Measurements from ENCODE around the gene SLFN12L. TPM values are rescaled to one million over a fixed set of nuclear protein-coding genes. Genes with fewer than 3 reads are reported as not detected.
A peak's percentile ranks its signal among the peaks of the same experiment; 100 is the strongest.

SLFN12L gene
- total RNA-seq, 2 donors from 2014 or later: 1.3 to 2.0 TPM

DNA sequence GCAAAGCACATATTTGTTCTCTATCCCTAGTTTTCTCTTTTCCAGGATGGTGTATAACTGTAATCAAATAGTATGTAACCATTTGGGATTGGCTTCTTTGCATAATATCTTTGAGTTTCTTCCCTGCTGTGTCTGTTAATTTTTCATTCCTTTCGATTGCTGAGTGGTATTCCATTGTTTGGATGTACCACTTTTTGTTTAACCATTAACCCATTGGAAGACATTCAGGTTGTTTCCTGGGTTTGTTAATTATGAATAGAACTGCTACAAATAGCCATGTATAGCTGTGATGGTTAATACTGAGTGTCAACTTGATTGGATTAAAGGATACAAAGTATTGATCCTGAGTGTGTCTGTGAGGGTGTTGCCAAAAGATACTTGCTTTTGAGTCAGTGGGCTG is 84.3 kb downstream of the SLFN12L start:
- ATAC-seq: no peak
- no peak for DNase-seq
- intact Hi-C loops (cut with DNase I, micrococcal nuclease): no loop called here

DNA sequence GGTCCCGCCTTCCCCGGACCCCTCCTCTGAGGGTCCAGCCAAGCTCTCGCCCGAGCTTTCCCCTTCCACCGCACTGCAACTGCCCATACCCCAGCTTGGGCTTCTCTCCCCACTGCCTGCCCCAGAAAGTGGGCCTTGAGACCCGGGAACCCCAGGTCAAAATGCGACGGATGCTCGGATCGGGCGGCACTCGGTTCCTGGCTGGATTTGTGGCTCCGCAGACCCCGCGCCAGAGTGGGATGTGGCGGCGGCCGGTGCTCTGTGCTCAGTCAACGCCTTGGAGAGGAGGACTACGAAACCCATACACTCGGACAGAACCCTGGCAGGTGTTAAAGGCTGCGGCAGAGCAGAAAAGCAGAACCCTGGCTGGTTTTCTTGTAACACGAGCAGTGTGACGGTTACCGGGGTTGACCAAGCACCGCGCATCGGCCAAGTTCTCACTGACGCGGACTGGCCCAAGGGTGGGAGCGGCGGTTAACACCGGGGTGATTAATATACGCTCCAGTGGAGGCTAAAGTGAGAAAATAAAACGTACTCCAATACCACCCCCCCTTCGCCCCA is 88.0 kb downstream of the SLFN12L start:
- DNase-seq (peak; percentile 30 to 41), ATAC-seq (no peak)
- intact Hi-C loops (cut with DNase I, micrococcal nuclease): no loop called here

DNA sequence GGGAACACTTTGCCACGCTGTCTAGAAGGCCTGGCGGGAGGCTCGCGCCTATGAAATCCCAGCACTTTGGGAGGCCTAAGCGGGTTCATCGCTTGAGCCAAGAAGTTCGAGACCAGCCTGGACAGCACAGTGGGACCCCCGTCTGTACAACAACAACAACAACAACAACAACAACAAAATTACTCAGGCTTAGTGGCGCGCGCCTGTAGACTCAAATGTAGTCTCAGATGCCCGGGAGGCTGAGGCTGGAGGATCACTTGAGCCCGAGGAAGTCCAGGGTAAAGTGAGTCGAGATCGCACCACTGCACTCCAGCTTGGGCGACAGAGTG is 88.6 kb downstream of the SLFN12L start:
- no peak for ATAC-seq
- intact Hi-C loops (cut with DNase I, micrococcal nuclease): no loop called here
- no peak for DNase-seq

DNA sequence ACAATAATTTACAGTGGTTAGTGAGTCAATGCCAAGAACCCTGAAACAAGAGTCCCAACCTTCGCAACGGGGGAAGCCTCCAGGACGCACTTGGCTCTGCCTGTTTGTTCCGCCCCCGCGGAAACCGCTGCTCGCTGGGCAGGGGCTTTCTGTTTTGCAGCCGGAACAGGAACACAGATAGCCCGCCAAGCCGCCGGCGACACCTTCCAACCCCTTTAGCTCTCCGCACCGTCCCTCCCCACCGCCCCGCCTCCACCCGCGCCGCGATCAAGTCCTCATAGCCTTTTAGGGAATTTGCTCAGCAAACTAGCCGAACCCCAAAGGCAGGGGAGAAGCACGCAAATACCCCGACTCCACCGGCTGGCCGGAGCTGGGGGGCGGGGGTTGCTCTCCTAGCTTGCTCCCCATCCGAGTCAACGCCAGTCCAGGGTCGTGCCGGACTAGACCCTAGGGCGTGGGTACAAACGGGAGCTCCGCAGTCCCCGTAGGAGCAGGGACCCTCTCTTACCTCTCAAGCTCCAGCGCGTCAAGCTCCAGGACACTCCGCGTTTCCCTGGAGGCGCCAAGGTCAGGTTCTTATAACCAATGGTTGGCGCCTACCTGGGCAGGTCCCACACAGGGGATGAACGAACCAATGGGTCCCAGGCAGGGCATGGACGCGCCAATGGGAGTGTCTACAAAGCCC is 89.1 kb downstream of the SLFN12L start, which contains the start of gene SLFN13:
Gene SLFN13, minus strand, starts transcription at position 553 of the 685 bp plus-strand sequence. CDS start 3,086 bp downstream, outside the sequence.
- ATAC-seq (peak; percentile 97), DNase-seq (peak; percentile 83 to 91)
- intact Hi-C loops (cut with DNase I, micrococcal nuclease): no loop called here

DNA sequence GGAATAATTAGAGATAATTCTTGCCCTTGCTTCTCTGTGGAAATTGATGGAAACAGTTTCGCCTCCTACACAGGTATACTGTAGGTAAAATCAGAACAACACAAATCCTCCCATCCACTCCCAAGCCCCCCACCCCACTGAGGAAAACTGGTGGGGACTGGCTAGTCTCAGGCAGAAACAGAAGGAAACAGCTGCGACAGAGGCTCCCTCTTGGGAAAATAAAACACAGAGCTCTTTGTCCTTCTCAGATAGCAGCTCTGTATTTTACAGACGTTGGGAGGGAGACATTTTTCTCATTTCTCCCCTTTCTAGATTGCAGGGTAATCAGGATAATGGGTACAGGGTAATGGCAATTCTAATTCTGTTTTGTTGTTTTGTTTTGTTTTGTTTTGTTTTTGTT is 90.0 kb downstream of the SLFN12L start:
- intact Hi-C loops (cut with DNase I, micrococcal nuclease): no loop called here
- ATAC-seq (no peak), DNase-seq (no peak)

DNA sequence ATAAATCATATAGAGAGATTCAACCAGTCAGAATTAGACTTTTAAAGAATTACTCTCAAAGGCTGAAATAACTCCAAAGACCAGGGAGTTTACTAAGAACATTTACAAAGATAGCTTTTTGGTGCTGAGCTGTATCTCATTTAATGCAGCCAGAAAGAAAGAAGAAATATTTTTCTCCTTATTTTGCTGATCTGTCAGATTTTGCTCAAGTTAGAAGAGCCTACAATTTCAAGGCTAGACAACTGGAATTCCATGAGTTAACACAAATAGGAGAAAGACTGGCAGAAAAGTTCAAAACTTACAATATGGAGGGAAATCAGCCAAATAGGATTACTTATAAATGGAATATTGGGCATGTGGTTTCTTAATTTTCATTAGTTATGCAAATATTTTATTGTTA is 99.0 kb downstream of the SLFN12L start:
- no peak for ATAC-seq
- intact Hi-C loops (cut with DNase I, micrococcal nuclease): no loop called here
- no peak for DNase-seq

DNA sequence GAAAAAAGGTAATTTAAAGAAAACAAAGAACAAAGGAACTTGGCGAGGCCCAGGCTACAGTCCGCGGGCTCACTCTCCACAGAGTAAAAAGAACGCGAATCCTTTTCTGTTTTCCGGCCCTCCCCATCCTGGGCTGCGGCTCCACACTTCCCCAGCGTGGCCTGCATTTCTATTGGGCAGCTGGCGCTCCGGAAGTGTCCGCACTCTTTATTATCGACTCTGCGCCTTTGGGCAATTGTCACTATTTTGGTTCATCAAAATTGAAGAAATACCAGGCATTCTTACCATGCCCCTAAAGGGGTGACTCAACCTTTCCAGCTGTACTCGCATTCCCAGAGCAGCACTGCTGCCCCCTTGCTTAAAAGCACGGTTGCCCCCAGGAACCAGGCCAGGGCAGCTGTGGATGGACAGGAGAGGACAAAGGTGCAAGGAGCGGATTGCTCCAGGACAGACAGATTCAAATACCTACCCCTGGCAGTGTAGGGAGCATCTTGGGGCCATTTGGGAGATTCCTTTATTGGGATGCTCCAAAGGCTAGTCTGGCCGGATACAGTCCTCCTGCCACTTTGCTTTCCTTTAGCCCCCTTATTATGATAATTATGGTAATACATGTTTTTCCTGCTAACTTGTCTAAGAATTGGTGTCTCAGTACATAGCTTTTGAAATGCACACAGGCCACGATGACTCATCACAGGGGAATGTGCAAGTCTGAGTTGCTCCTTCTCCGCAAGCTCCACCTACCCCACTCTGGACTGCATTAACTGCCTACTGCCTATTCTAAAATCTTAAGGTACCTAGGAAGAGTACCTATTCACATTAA is 104.2 kb downstream of the SLFN12L start:
- intact Hi-C loops (cut with DNase I, micrococcal nuclease): no loop called here
- peak; percentile 35 to 79 for DNase-seq
- peak; percentile 34 for ATAC-seq

DNA sequence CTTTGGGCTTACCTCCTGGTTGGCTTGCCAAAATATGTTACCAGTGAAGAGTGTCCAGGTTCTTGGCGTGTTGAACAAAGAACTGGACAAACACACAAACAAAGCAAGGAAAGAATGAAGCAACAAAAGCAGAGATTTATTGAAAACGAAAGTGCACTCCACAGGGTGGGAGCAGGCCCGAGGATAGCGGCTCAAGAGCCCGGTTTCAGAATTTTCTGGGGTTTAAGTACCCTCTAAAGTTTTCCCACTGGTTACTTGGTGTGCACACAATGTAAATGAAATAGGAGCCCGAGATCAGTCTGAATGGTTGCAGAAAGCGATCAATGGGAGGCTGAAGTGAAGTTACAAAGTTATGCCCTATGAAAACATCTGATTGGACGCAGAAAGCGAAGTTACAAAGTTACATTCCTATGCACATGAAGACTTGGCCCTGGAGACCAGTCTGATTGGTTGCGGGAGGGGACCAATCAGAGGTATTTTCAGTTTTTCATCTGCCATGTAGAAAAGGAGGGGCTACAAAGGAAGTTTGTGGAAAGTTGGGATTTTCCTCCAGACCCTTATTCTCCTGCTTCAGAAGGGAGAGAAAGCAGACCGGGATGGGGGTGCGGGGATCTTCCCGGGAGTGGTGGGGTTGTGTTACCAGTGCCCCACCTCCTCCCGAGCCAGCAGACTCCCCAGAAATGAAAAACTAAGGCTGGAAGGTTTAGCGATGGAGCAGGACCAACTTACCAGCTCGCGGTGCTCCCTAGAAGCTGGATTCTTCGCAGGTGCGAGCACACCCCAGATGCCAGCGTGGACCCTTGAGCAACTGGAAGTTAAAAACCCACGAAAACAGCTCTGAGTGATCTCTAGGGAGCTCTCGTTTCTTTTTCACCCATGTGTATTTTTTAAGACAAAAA is 105.1 kb downstream of the SLFN12L start, which contains the start of gene SLFN12:
Gene SLFN12, minus strand, starts transcription at position 325 of the 899 bp plus-strand sequence. CDS start 9,472 bp downstream, outside the sequence.
- intact Hi-C loops (cut with DNase I, micrococcal nuclease): no loop called here
- ATAC-seq: peak; percentile 56
- peak; percentile 16 to 73 for DNase-seq

DNA sequence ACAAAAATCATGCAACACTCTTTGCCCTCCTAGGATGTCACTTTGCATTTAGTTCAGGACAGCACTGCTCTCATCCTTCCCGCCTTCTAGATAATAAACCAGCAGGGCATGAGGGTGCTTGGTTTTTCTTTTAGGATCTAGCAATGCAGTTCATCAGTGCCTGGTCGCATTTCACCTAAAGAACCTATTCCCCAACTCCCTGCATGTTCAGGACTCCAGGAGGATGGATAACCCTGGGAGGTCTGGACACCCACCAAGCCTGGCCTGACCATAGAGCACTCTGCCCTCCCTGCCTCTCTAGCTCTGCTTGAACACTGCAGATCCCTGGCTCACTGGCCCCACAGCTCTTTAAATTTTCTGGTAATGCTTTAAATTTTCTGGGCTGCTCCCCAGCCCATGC is 107.8 kb downstream of the SLFN12L start:
- DNase-seq (no peak), ATAC-seq (no peak)
- intact Hi-C loops (cut with DNase I, micrococcal nuclease): no loop called here

DNA sequence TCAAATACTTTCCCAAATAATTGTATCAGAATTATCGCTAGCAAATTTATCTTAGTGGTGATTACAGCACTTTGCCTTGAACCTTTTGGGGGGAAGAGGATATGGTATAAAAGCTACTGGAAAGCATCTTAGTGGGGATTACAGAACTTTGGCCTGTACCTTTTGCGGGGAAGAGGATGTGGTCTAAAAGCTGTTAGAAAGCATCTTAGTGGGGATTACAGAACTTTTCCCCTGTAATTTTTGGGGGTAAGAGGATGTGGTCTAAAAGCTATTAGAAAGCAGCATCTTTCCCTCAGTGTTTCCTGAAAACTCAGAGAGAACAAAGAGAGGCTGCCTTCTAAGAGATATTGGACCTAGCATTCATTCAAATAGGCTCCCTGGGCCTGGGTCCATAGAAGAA is 109.2 kb downstream of the SLFN12L start:
- DNase-seq: no peak
- no peak for ATAC-seq
- intact Hi-C loops (cut with DNase I, micrococcal nuclease): no loop called here

DNA sequence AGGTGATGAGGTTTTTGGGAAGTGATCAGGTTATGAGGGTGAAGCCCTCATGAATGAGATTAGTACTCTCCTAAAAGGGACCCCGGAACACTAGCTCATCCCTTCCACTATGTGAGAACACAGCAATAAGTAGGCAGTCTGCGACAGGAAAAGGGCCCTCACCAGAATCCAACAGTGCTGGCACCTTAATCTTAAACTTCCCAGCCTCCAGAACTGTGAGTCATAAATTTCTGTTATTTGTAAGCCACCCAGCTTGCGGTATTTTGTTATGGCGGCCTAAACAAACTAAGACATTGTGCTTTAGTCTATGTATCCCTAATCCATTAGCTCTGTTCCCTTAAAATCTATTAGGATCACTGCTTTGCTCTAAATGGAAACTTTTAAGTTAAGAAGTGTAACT is 113.7 kb downstream of the SLFN12L start:
- DNase-seq (no peak), ATAC-seq (no peak)
- intact Hi-C loops (cut with DNase I, micrococcal nuclease): no loop called here

Other genes with a start within 250 kb of the SLFN12L start
- 1 to 10 TPM; 3.7 to 7.7 TPM for gene SLFN11, start 164.1 kb downstream of the SLFN12L start, total RNA-seq
- 1 to 10 TPM; 2.8 to 3.8 TPM for gene SLFN12, start 105.2 kb downstream of the SLFN12L start, total RNA-seq
- gene SLFN13, start 88.9 kb downstream of the SLFN12L start, total RNA-seq: 10 to 100 TPM in 1 of 2 donors, 1 to 10 TPM in 1; 8.6 to 12.5 TPM
- not detected for gene SLFN14, start 23.1 kb upstream of the SLFN12L start, total RNA-seq
- 1 to 10 TPM; 2.8 to 4.7 TPM for gene PEX12, start 40.9 kb upstream of the SLFN12L start, total RNA-seq
- gene AP2B1, start 49.6 kb upstream of the SLFN12L start, total RNA-seq: 100 to 1,000 TPM; 154 to 190 TPM
- gene RASL10B, start 194.0 kb upstream of the SLFN12L start, total RNA-seq: under 1 TPM in 1 of 2 donors, not detected in 1; 0.31 TPM
- gene GAS2L2, start 215.6 kb upstream of the SLFN12L start, total RNA-seq: under 1 TPM in 1 of 2 donors, not detected in 1; 0.08 TPM
- not detected for gene C17orf50, start 223.2 kb upstream of the SLFN12L start, total RNA-seq